ENCODE data around the gene MARCHF7. TPM values are rescaled to one million over a fixed set of nuclear protein-coding genes. Genes with fewer than 3 reads are reported as not detected.
"Not testable (repeated sequence)": the region's sequence is repeated elsewhere in the genome, so short reads cannot be mapped to it uniquely, and the experiment has no call there.

MARCHF7 gene
- total RNA-seq, 1 donor from 2014 or later, result 101 TPM

DNA sequence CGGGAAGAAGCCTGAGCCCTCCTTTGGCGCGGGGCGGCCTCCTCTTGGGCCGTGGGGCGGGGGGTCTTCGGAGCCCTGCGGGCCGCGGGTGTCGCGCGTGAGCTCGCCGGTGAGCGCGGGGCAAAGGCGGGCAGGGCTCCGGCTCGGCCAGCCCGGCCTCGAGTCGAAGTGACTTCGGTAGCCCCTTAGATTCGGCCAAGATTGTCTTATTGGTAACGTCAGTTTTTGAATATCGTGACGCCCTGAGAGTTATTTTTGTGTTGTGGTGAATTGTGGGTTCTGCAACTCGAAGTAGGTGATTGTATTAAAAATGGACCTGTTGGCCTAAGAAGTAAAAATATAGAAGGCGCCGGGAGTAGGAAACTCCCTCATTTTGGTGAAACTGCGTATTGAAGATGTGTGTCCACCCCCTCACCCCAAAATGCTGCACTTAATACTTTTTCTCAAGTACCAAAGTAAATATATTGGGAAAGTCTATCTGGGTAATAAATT lies 669 bp downstream of the MARCHF7 start:
- DNase-seq (ENCODE audit: low spot score), result no peak
- Mint-ChIP-seq H3K27ac (ENCODE audit: unreplicated experiment) (peak overlapping the region; percentile 100), H3K36me3 (ENCODE audit: low read depth, unreplicated experiment) (peaks cover 13% of the 10 kb centered on the region), H3K9me3 (ENCODE audit: unreplicated experiment) (no peaks in the 10 kb centered on the region), H3K4me1 (ENCODE audit: unreplicated experiment) (peaks cover 31% of the 10 kb centered on the region), H3K4me3 (ENCODE audit: unreplicated experiment) (peak overlapping the region; percentile 95), H3K27me3 (ENCODE audit: unreplicated experiment) (peaks cover 9% of the 10 kb centered on the region)
- TF ChIP-seq, protein P1, sequence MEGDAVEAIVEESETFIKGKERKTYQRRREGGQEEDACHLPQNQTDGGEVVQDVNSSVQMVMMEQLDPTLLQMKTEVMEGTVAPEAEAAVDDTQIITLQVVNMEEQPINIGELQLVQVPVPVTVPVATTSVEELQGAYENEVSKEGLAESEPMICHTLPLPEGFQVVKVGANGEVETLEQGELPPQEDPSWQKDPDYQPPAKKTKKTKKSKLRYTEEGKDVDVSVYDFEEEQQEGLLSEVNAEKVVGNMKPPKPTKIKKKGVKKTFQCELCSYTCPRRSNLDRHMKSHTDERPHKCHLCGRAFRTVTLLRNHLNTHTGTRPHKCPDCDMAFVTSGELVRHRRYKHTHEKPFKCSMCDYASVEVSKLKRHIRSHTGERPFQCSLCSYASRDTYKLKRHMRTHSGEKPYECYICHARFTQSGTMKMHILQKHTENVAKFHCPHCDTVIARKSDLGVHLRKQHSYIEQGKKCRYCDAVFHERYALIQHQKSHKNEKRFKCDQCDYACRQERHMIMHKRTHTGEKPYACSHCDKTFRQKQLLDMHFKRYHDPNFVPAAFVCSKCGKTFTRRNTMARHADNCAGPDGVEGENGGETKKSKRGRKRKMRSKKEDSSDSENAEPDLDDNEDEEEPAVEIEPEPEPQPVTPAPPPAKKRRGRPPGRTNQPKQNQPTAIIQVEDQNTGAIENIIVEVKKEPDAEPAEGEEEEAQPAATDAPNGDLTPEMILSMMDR (IDR thresholded peaks at IDR 0.05; ENCODE audit: unreplicated experiment), result no peak

DNA sequence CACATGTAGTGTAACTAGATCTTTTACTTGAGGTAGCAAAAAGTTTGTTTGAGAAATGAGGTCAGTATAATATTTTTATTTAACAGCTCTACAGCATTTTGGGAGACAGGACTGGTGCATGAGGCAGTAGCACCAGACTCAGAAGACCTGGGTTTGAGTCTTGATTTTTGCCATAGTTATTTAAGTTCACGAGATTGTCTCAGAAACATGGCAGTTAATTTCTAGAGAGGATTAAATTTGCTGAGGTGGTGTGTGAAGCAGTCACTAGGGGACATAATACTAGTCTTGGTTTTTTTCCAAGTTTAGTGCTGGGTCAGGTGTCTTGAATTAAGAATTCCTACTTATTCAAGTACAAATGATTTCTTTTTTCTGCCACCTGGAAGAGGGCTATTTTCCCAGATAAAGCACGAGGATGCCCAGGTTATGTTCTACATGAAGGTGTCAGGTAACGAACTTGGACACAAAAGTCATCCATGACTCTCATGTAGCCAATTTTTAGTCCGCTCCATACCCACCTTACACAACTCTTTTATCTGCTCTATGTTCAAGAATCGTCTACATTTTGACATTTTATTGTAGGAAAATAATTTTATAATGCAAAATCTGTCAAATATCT lies 1.4 kb downstream of the MARCHF7 start:
- no peaks in the 10 kb centered on the region for H3K9me3 Mint-ChIP-seq (ENCODE audit: unreplicated experiment)
- H3K4me1 Mint-ChIP-seq (ENCODE audit: unreplicated experiment), result peaks cover 31% of the 10 kb centered on the region
- peaks cover 9% of the 10 kb centered on the region for H3K27me3 Mint-ChIP-seq (ENCODE audit: unreplicated experiment)
- peaks cover 13% of the 10 kb centered on the region for H3K36me3 Mint-ChIP-seq (ENCODE audit: low read depth, unreplicated experiment)
- TF ChIP-seq, protein P1 (IDR thresholded peaks at IDR 0.05; ENCODE audit: unreplicated experiment), result no peak
- peak overlapping the region; percentile 95 for H3K4me3 Mint-ChIP-seq (ENCODE audit: unreplicated experiment)
- H3K27ac Mint-ChIP-seq (ENCODE audit: unreplicated experiment), result peak overlapping the region; percentile 100
- no peak for DNase-seq (ENCODE audit: low spot score)

DNA sequence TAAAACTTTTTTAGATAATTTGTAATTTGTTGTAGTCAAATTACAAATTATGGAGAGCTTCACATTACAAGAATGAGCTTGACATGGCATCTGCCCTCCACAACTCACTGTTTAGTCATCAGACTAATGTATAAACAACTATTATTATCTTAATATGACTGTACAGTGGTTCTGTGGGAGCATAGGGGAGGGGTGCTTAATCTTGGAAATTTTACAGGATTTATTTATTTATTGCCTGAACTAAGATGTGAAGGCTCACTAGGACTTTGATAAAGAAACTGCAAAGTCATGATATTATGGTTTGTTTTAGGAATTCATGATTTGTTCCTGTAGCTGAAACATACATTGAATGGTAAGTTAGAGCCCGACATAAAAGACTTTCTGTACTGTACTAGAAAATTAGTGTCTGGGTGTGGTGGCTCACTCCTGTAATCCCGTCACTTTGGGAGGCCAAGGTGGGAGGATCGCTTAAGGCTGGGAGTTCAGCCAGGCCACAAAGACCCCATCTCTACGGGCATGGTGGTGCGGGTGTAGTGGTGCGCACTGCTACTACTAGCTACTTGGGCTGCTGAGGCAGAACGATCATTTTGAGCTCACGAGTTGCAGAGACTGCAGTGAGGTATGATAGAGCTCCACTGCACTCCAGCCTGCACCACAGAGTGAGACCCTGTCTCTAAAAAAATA lies 2.1 kb downstream of the MARCHF7 start:
- TF ChIP-seq, protein P1 (IDR thresholded peaks at IDR 0.05; ENCODE audit: unreplicated experiment), result no peak
- peak overlapping the region; percentile 95 for H3K4me3 Mint-ChIP-seq (ENCODE audit: unreplicated experiment)
- H3K4me1 Mint-ChIP-seq (ENCODE audit: unreplicated experiment), result peaks cover 32% of the 10 kb centered on the region
- H3K27ac Mint-ChIP-seq (ENCODE audit: unreplicated experiment), result no peak overlapping the region
- no peaks in the 10 kb centered on the region for H3K9me3 Mint-ChIP-seq (ENCODE audit: unreplicated experiment)
- DNase-seq (ENCODE audit: low spot score), result no peak
- H3K36me3 Mint-ChIP-seq (ENCODE audit: low read depth, unreplicated experiment), result peaks cover 15% of the 10 kb centered on the region
- H3K27me3 Mint-ChIP-seq (ENCODE audit: unreplicated experiment), result peaks cover 9% of the 10 kb centered on the region

DNA sequence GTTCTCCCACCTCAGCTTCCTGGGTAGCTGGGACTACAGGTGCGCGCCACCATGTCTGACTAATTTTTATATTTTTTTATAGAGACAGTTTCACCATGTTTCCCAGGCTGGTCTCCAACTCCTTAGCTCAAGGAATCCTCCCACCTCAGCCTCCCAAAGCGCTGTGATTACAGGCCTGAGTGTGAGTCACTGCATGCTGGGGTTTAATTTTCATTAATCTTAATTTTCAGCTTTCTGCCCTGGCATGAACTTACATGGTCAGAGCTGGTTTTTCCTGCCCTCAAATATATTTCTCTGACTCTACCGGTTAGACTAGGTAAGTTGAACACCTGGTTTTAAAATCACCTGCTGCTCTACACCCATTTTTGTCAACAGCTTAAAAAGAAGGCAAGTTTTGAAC lies 3.1 kb downstream of the MARCHF7 start:
- H3K9me3 Mint-ChIP-seq (ENCODE audit: unreplicated experiment), result no peaks in the 10 kb centered on the region
- peaks cover 22% of the 10 kb centered on the region for H3K36me3 Mint-ChIP-seq (ENCODE audit: low read depth, unreplicated experiment)
- H3K27ac Mint-ChIP-seq (ENCODE audit: unreplicated experiment), result no peak overlapping the region
- peak overlapping the region; percentile 38 for H3K4me3 Mint-ChIP-seq (ENCODE audit: unreplicated experiment)
- H3K27me3 Mint-ChIP-seq (ENCODE audit: unreplicated experiment), result peaks cover 9% of the 10 kb centered on the region
- TF ChIP-seq, protein P1 (IDR thresholded peaks at IDR 0.05; ENCODE audit: unreplicated experiment), result no peak
- DNase-seq (ENCODE audit: low spot score), result no peak
- H3K4me1 Mint-ChIP-seq (ENCODE audit: unreplicated experiment), result peaks cover 36% of the 10 kb centered on the region

DNA sequence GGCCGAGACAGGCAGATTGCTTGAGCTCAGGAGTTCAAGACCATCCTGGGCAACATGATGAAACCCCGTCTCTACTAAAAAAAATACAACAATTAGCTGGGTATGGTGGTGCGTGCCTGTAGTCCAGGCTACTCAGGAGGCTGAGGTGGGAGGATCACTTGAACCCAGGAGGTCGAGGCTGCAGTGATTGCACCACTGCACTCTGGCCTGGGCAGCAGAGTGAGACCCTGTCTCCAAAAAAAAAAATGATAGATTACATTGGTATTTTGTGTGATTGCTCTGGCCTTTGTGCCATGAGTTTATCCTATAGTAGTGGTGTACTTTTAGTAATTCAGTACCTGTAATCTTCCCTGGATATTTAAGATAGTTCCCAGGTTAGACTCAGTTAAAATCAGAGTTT lies 4.1 kb downstream of the MARCHF7 start:
- Mint-ChIP-seq H3K36me3 (ENCODE audit: low read depth, unreplicated experiment) (peaks cover 24% of the 10 kb centered on the region), H3K4me1 (ENCODE audit: unreplicated experiment) (peaks cover 36% of the 10 kb centered on the region)

More for the DNA sequence above, 4.1 kb downstream of the MARCHF7 start:
- not testable (repeated sequence) for H3K27me3 Mint-ChIP-seq (ENCODE audit: unreplicated experiment); DNase-seq (ENCODE audit: low spot score); H3K4me3 Mint-ChIP-seq (ENCODE audit: unreplicated experiment); H3K27ac Mint-ChIP-seq (ENCODE audit: unreplicated experiment); H3K9me3 Mint-ChIP-seq (ENCODE audit: unreplicated experiment)

Data from endothelial cell (in vitro differentiated cells).